HepG2 (cell line): ENCODE data around the gene ABCC12.

Experiments
- ATF7 ChIP-seq, 2 experiments: fragments of 450-650 bp in 1 of 2; sonication (generic) in 1 of 2; formaldehyde crosslinking in 1 of 2; IDR thresholded peaks; 2 replicates each; pipeline versions ENCODE4 v1.4.0 to v1.6.1; 2016 to 2020; ENCODE audit warnings: antibody characterized with exemption in 1 of 2, mild to moderate bottlenecking in 1 of 2, missing genetic modification reagents in 1 of 2
- CHD4 ChIP-seq: fragments of 200-600 bp; sonication (generic); IDR thresholded peaks from 2 replicates; pipeline ENCODE4 v1.7.0; 2017; ENCODE audit warnings: mild to moderate bottlenecking, low read length, borderline replicate concordance
- EED ChIP-seq: sonication (generic); formaldehyde crosslinking; IDR thresholded peaks from 2 replicates; pipeline ENCODE4 v1.5.0; 2020; ENCODE audit warnings: mild to moderate bottlenecking, missing genetic modification reagents
- JUN ChIP-seq: sonication (generic); formaldehyde crosslinking; IDR thresholded peaks from 2 replicates; pipeline ENCODE4 v1.4.0; 2020; ENCODE audit warnings: mild to moderate bottlenecking, missing genetic modification reagents
- POLR2A ChIP-seq, 2 experiments: IDR thresholded peaks; 2 replicates each; pipeline ENCODE4 v1.6.1; 2011; ENCODE audit warnings: low read depth in 2 of 2, low read length in 2 of 2, mild to moderate bottlenecking in 1 of 2, moderate library complexity in 1 of 2; ENCODE audit not compliant: insufficient read depth in 1 of 2
- RNF2 ChIP-seq: fragments of 450-650 bp; conservative IDR thresholded peaks from 2 replicates; pipeline ENCODE4 v1.6.1; 2016; ENCODE audit warnings: low read depth
- SAFB2 ChIP-seq: sonication (generic); formaldehyde crosslinking; IDR thresholded peaks from 2 replicates; pipeline ENCODE4 v1.5.1; 2020; ENCODE audit warnings: missing genetic modification reagents, low read depth, mild to moderate bottlenecking, borderline replicate concordance
- ZFYVE20 ChIP-seq: sonication (generic); formaldehyde crosslinking; IDR thresholded peaks from 2 replicates; pipeline ENCODE4 v1.8.0; 2023; ENCODE audit warnings: low read depth, mild to moderate bottlenecking, moderate library complexity, missing genetic modification reagents, borderline replicate concordance
- ZNF562 ChIP-seq: sonication (generic); formaldehyde crosslinking; IDR thresholded peaks from 2 replicates; pipeline ENCODE4 v1.8.0; 2022; ENCODE audit warnings: missing genetic modification reagents, borderline replicate concordance
- ZNF646 ChIP-seq: sonication (generic); formaldehyde crosslinking; IDR thresholded peaks from 2 replicates; pipeline ENCODE4 v1.9.0; 2021; ENCODE audit warnings: mild to moderate bottlenecking, missing genetic modification reagents

- TF ChIP-seq RNF2 (no peak), ZNF562 (CRISPR knock-in tag) (no peak), CHD4 (no peak), ATF7 (IDR thresholded peaks at IDR 0.05) (no peak), ATF7 (CRISPR knock-in tag; IDR thresholded peaks at IDR 0.05) (no peak), JUN (no peak), SAFB2 (CRISPR knock-in tag) (no peak), POLR2A (IDR thresholded peaks at IDR 0.05; ENCODE audit: insufficient read depth in 1 of 2, low read depth in 2 of 2, low read length in 2 of 2) (no peak), ZNF646 (CRISPR knock-in tag) (no peak), ZFYVE20 (CRISPR knock-in tag) (no peak), EED (no peak)
Measured at GRCh38 chr16:48114410-48114809, 41.4 kb downstream of the ABCC12 start.
